Calu3 (cell line): ENCODE results near the gene KIRREL3. TPM values are rescaled to one million over a fixed set of nuclear protein-coding genes. Genes with fewer than 3 reads are reported as not detected.

Experiments used
- BruUV-seq: library from RNA; stranded (reverse); fragments of 400-500 nt; replicated peaks from 2 replicates; lab custom pipeline; 2021; lab: Mats Ljungman, UMichigan
- CTCF ChIA-PET: fragments of 300-600 bp; sonication (Branson Sonifier 250); formaldehyde crosslinking; loops from one replicate; lab custom pipeline; 2022; ENCODE audit warnings: antibody characterized with exemption; lab: Charles Lee
- DNase-seq: peaks from one replicate; pipeline ENCODE4 v3.0.0; 2022
- H3K27ac Mint-ChIP-seq: one replicate; pipeline ENCODE4 v1.8.0; 2022; ENCODE audit warnings: mixed read lengths; ENCODE audit not compliant: unreplicated experiment
- H3K27me3 Mint-ChIP-seq: one replicate; pipeline ENCODE4 v1.8.0; 2022; ENCODE audit warnings: mixed read lengths; ENCODE audit not compliant: unreplicated experiment
- H3K36me3 Mint-ChIP-seq: one replicate; pipeline ENCODE4 v1.8.0; 2022; ENCODE audit warnings: mild to moderate bottlenecking, moderate library complexity, mixed read lengths; ENCODE audit not compliant: insufficient read depth, unreplicated experiment
- H3K4me1 Mint-ChIP-seq: one replicate; pipeline ENCODE4 v1.8.0; 2022; ENCODE audit warnings: mild to moderate bottlenecking, low read depth, mixed read lengths; ENCODE audit not compliant: unreplicated experiment
- H3K4me3 Mint-ChIP-seq: one replicate; pipeline ENCODE4 v1.8.0; 2022; ENCODE audit warnings: mild to moderate bottlenecking, low read depth, moderate library complexity, mixed read lengths; ENCODE audit not compliant: unreplicated experiment
- H3K9me3 Mint-ChIP-seq: one replicate; pipeline ENCODE4 v1.8.0; 2022; ENCODE audit warnings: low read depth, mixed read lengths; ENCODE audit not compliant: unreplicated experiment
- intact Hi-C: fragments of 100-400 bp; cut with micrococcal nuclease; formaldehyde crosslinking; loops from one replicate; pipeline ENCODE4 v1.10.0; 2022; ENCODE audit not compliant: unreplicated experiment
- total RNA-seq: library from RNA; stranded (reverse); gene quantifications from 2 replicates; pipeline ENCODE4 v1.2.3, GENCODE V29; 2022
- TF ChIP-seq, protein P1 (sequence below): fragments of 200-600 bp; IDR thresholded peaks from one replicate; pipeline ENCODE4 v1.8.0; 2022; ENCODE audit warnings: antibody characterized with exemption; ENCODE audit not compliant: unreplicated experiment

The KIRREL3 gene
- total RNA-seq, 1 experiment from 2014 or later = 0.26 TPM

- CTCF ChIA-PET = no interaction called here
- Mint-ChIP-seq H3K4me1 (no peaks in the 10 kb centered on the region), H3K4me3 (no peak overlapping the region), H3K27me3 (peaks cover 34% of the 10 kb centered on the region), H3K9me3 (no peaks in the 10 kb centered on the region), H3K27ac (no peak overlapping the region), H3K36me3 (no peaks in the 10 kb centered on the region)
- TF ChIP-seq, protein P1, sequence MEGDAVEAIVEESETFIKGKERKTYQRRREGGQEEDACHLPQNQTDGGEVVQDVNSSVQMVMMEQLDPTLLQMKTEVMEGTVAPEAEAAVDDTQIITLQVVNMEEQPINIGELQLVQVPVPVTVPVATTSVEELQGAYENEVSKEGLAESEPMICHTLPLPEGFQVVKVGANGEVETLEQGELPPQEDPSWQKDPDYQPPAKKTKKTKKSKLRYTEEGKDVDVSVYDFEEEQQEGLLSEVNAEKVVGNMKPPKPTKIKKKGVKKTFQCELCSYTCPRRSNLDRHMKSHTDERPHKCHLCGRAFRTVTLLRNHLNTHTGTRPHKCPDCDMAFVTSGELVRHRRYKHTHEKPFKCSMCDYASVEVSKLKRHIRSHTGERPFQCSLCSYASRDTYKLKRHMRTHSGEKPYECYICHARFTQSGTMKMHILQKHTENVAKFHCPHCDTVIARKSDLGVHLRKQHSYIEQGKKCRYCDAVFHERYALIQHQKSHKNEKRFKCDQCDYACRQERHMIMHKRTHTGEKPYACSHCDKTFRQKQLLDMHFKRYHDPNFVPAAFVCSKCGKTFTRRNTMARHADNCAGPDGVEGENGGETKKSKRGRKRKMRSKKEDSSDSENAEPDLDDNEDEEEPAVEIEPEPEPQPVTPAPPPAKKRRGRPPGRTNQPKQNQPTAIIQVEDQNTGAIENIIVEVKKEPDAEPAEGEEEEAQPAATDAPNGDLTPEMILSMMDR = no peak
- DNase-seq = no peak
- intact Hi-C loops = no loop called here
- no TSS peak for BruUV-seq
These were observed 303.6 kb downstream of the KIRREL3 start for GRCh38 chr11:126696982-126697381.

DNA sequence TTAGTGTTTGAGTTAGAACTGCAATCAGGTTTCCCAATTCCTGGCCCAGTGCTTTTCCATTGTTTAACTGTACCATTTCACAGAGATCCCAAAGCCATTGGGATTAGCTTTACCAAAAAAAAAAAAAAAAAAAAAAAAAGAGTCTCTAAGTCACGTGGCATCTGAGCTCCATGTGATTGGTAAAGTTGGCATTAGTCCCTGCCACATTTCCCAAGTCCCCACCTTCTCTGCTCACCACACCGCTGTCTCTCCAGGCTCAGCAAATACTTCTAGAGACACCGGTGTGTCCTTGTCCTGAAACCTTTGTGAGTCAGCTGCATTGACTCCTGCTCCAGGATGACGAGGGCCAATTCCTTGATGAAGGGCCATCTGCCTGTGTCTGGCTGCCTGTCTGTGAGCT, 305.3 kb downstream of the KIRREL3 start:
- no peak for DNase-seq
- Mint-ChIP-seq H3K27me3 (peaks cover 37% of the 10 kb centered on the region), H3K36me3 (no peaks in the 10 kb centered on the region), H3K9me3 (no peaks in the 10 kb centered on the region), H3K4me1 (no peaks in the 10 kb centered on the region), H3K27ac (no peak overlapping the region), H3K4me3 (no peak overlapping the region)
- TF ChIP-seq, protein P1 = no peak
- intact Hi-C loops = no loop called here
- no TSS peak for BruUV-seq
- CTCF ChIA-PET = interaction anchor here (0.6 to 0.7 kb wide), 2 partner anchors 9 to 1183 kb away, joined by 4 to 10 read pairs; no protein-coding TSS in a partner anchor

GRCh38 chr11:126694065-126694625, 306.4 kb downstream of the KIRREL3 start:
- H3K9me3 Mint-ChIP-seq = no peaks in the 10 kb centered on the region
- H3K27me3 Mint-ChIP-seq = peaks cover 49% of the 10 kb centered on the region
- intact Hi-C loops = no loop called here
- DNase-seq = no peak
- no peaks in the 10 kb centered on the region for H3K4me1 Mint-ChIP-seq
- no peak overlapping the region for H3K27ac Mint-ChIP-seq
- no TSS peak for BruUV-seq
- CTCF ChIA-PET = interaction anchor here (0.6 kb wide), 1 partner anchor 368 kb away, joined by 3 read pairs; no protein-coding TSS in a partner anchor
- H3K36me3 Mint-ChIP-seq = no peaks in the 10 kb centered on the region
- TF ChIP-seq, protein P1 = no peak
- no peak overlapping the region for H3K4me3 Mint-ChIP-seq

DNA sequence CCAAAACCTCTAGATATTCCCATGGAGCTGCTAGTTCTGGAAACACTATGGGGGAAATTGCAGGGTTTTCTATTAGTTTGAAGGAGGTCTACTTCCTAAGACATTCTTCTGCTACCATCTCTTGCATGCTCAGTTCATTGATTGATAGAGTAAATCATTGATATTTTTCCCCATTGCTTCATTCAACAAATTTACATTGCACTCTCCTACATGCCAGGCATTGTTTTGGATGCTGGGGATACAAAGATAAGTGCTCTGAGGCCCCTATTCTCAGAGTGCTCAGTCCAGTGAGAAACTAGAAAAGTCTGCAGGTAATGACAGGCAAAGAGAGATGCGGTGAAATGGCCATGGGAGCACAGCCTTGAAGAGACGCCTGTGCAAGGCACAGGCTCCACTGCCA, 313.1 kb downstream of the KIRREL3 start:
- DNase-seq = no peak
- Mint-ChIP-seq H3K9me3 (no peaks in the 10 kb centered on the region), H3K36me3 (no peaks in the 10 kb centered on the region), H3K27ac (no peak overlapping the region), H3K27me3 (peaks cover 82% of the 10 kb centered on the region), H3K4me3 (no peak overlapping the region), H3K4me1 (no peaks in the 10 kb centered on the region)
- intact Hi-C loops = no loop called here
- CTCF ChIA-PET = no interaction called here
- TF ChIP-seq, protein P1 = no peak
- BruUV-seq = no TSS peak
